Measurements from ENCODE around the gene RARG.
A peak's percentile ranks its signal among the peaks of the same experiment; 100 is the strongest.

RARG gene

DNA sequence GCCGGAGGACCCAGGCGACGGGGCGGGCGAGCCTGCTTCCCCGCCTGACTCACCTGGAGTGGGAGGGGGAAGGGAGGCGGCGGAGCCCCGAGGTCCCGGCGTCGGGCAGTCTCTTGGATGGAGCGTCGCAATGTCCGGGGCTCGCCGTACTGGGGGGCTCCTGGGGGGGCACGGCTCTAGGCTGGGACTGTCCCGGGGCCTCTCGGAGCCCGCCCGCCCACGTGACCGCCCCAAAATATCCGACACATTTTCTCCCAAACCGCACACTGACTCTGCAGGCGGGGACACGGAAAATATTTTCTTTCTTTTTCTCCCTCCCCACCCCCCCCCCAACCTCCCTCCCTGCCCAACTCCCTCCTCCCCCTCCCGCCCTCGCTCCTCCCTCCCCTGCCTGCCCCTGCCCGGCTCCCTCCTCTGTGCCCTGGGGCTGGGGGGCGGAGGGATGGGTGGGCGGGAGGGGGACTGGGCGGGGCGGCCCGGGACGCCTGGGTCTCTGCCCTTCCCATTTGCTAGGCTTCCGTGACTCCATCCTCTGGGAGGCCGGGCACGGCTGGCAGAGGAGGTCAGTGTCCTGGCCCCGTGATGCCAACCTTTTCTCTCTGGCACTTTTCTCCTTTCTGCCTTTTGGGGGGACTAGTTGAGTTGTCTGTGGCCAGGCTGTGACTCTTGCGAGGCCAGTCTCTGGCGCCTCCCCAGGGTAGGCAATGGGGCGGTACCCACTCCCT, at the start of gene RARG:
TSS of gene RARG (minus strand) at position 289 of the 725 bp plus-strand sequence. CDS start 4,664 bp downstream, outside the sequence.
- Histone ChIP-seq H3K36me3 (ENCODE audit: insufficient read depth, low read length) (peaks cover 4% of the 10 kb centered on the region; the same call in 1 of the 2 replicates), H3K9ac (ENCODE audit: insufficient read length) (peak within 1 kb of the TSS; percentile 76), H3K4me3 (peak within 1 kb of the TSS; percentile 93), H3K27ac (peak within 1 kb of the TSS; percentile 78; the same call in 1 of the 2 replicates), H3K9me3 (ENCODE audit: low read depth, low read length) (no peaks in the 10 kb centered on the region)
- no peak for TF ChIP-seq POLR2AphosphoS5 (IDR thresholded peaks at IDR 0.05; ENCODE audit: borderline replicate concordance, low read depth, low read length)
- TF ChIP-seq EZH2 (IDR thresholded peaks at IDR 0.05) = no peak
- TF ChIP-seq FOXP2 (optimal IDR thresholded peaks at IDR 0.05; ENCODE audit: control extremely low read depth, extremely low read length, insufficient read depth) = no peak
- no peak for DNase-seq (ENCODE audit: low read depth, low spot score)

DNA sequence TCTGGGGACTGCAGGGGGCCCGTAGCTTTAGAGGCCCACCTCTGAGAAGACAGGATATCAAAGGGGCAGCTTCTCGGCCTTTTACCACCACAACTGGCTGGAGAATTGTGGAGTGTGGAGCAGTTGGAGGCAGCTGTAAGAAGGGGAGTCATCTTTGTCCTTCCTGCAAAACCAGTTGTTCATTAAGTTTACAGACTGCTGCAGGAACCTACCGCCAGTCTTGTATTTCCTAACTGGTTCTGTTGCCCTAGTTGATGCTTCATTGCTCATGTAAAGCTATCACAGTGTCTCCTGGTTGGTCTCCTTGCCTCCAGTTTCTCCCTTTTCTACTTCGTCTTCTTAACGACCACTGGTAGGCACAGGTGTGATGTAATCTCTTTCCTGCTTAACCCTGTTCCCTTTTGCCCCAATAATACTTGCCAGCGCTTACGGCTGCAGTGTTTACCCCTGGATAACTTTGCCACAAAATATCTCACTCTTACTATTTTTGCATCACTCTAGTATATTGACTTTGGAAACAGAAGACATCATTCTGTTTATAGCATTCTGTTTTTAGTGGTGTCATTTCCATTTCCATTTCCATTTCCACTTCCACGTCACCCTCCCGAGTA, 48.0 kb upstream of the RARG start:
- no peak for TF ChIP-seq EZH2 (IDR thresholded peaks at IDR 0.05)
- TF ChIP-seq FOXP2 (optimal IDR thresholded peaks at IDR 0.05; ENCODE audit: control extremely low read depth, extremely low read length, insufficient read depth) = no peak
- TF ChIP-seq POLR2AphosphoS5 (IDR thresholded peaks at IDR 0.05; ENCODE audit: borderline replicate concordance, low read depth, low read length) = no peak
- H3K27ac ChIP-seq = no peak overlapping the region
- DNase-seq (ENCODE audit: low read depth, low spot score) = no peak
- H3K9ac ChIP-seq (ENCODE audit: insufficient read length) = no peak overlapping the region
- peaks cover 96% of the 10 kb centered on the region for H3K36me3 ChIP-seq (ENCODE audit: insufficient read depth, low read length)
- no peaks in the 10 kb centered on the region for H3K9me3 ChIP-seq (ENCODE audit: low read depth, low read length)
- no peak overlapping the region for H3K4me3 ChIP-seq

GRCh38 chr12:53279283-53279869, 47.4 kb upstream of the RARG start:
- Histone ChIP-seq H3K36me3 (ENCODE audit: insufficient read depth, low read length) (peaks cover 95% of the 10 kb centered on the region), H3K4me3 (no peak overlapping the region), H3K9me3 (ENCODE audit: low read depth, low read length) (no peaks in the 10 kb centered on the region), H3K9ac (ENCODE audit: insufficient read length) (no peak overlapping the region), H3K27ac (no peak overlapping the region)
- TF ChIP-seq FOXP2 (optimal IDR thresholded peaks at IDR 0.05; ENCODE audit: control extremely low read depth, extremely low read length, insufficient read depth) = no peak
- TF ChIP-seq POLR2AphosphoS5 (IDR thresholded peaks at IDR 0.05; ENCODE audit: borderline replicate concordance, low read depth, low read length) = no peak
- no peak for TF ChIP-seq EZH2 (IDR thresholded peaks at IDR 0.05)
- DNase-seq (ENCODE audit: low read depth, low spot score) = no peak

GRCh38 chr12:53277981-53278380, 46.0 kb upstream of the RARG start:
- no peak overlapping the region for H3K9ac ChIP-seq (ENCODE audit: insufficient read length)
- DNase-seq (ENCODE audit: low read depth, low spot score) = no peak
- TF ChIP-seq FOXP2 (optimal IDR thresholded peaks at IDR 0.05; ENCODE audit: control extremely low read depth, extremely low read length, insufficient read depth) (no peak), EZH2 (IDR thresholded peaks at IDR 0.05) (no peak), POLR2AphosphoS5 (IDR thresholded peaks at IDR 0.05; ENCODE audit: borderline replicate concordance, low read depth, low read length) (no peak)
- H3K9me3 ChIP-seq (ENCODE audit: low read depth, low read length) = no peaks in the 10 kb centered on the region
- peaks cover 85% of the 10 kb centered on the region for H3K36me3 ChIP-seq (ENCODE audit: insufficient read depth, low read length)
- no peak overlapping the region for H3K27ac ChIP-seq
- no peak overlapping the region for H3K4me3 ChIP-seq

DNA sequence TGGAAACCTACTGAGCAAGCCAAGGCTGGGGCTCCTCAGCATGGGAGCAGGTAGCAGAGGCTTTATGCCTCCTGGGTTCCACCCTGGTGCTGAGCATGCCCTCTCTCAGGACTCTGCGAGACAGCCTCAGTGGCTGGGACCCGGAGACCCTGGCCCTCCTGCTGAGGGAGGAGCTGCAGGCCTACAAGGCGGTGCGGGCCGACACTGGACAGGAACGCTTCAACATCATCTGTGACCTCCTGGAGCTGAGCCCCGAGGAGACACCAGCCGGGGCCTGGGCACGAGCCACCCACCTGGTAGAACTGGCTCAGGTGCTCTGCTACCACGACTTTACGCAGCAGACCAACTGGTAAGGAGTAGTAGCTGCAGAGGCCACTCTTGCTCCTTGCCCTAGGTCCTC, 44.5 kb upstream of the RARG start:
- no peaks in the 10 kb centered on the region for H3K9me3 ChIP-seq (ENCODE audit: low read depth, low read length)
- no peak for TF ChIP-seq FOXP2 (optimal IDR thresholded peaks at IDR 0.05; ENCODE audit: control extremely low read depth, extremely low read length, insufficient read depth)
- no peak for TF ChIP-seq POLR2AphosphoS5 (IDR thresholded peaks at IDR 0.05; ENCODE audit: borderline replicate concordance, low read depth, low read length)
- TF ChIP-seq EZH2 (IDR thresholded peaks at IDR 0.05) = no peak
- H3K4me3 ChIP-seq = no peak overlapping the region
- no peak overlapping the region for H3K27ac ChIP-seq
- no peak overlapping the region for H3K9ac ChIP-seq (ENCODE audit: insufficient read length)
- peaks cover 78% of the 10 kb centered on the region for H3K36me3 ChIP-seq (ENCODE audit: insufficient read depth, low read length)
- no peak for DNase-seq (ENCODE audit: low read depth, low spot score)

- no peak overlapping the region for H3K27ac ChIP-seq
- H3K4me3 ChIP-seq = no peak overlapping the region
- no peak overlapping the region for H3K9ac ChIP-seq (ENCODE audit: insufficient read length)
- H3K9me3 ChIP-seq (ENCODE audit: low read depth, low read length) = no peaks in the 10 kb centered on the region
- DNase-seq (ENCODE audit: low read depth, low spot score) = no peak
- H3K36me3 ChIP-seq (ENCODE audit: insufficient read depth, low read length) = peaks cover 77% of the 10 kb centered on the region
- TF ChIP-seq POLR2AphosphoS5 (IDR thresholded peaks at IDR 0.05; ENCODE audit: borderline replicate concordance, low read depth, low read length) = no peak
- no peak for TF ChIP-seq EZH2 (IDR thresholded peaks at IDR 0.05)
- TF ChIP-seq FOXP2 (optimal IDR thresholded peaks at IDR 0.05; ENCODE audit: control extremely low read depth, extremely low read length, insufficient read depth) = no peak
Measured at GRCh38 chr12:53274445-53274844, 42.4 kb upstream of the RARG start.

- DNase-seq (ENCODE audit: low read depth, low spot score) = no peak
- TF ChIP-seq FOXP2 (optimal IDR thresholded peaks at IDR 0.05; ENCODE audit: control extremely low read depth, extremely low read length, insufficient read depth) = no peak
- no peak for TF ChIP-seq EZH2 (IDR thresholded peaks at IDR 0.05)
- TF ChIP-seq POLR2AphosphoS5 (IDR thresholded peaks at IDR 0.05; ENCODE audit: borderline replicate concordance, low read depth, low read length) = no peak
Measured at GRCh38 chr12:53268630-53269562, 36.9 kb upstream of the RARG start.

More at GRCh38 chr12:53268630-53269562, 36.9 kb upstream of the RARG start:
- Histone ChIP-seq H3K4me3 (peak overlapping the region; percentile 100), H3K27ac (no peak overlapping the region; the same call in 1 of the 2 replicates), H3K36me3 (ENCODE audit: insufficient read depth, low read length) (peaks cover 31% of the 10 kb centered on the region), H3K9ac (ENCODE audit: insufficient read length) (peak overlapping the region; percentile 89), H3K9me3 (ENCODE audit: low read depth, low read length) (no peaks in the 10 kb centered on the region)
